ENCODE measurements around the gene KIF26B.

The KIF26B gene

DNA sequence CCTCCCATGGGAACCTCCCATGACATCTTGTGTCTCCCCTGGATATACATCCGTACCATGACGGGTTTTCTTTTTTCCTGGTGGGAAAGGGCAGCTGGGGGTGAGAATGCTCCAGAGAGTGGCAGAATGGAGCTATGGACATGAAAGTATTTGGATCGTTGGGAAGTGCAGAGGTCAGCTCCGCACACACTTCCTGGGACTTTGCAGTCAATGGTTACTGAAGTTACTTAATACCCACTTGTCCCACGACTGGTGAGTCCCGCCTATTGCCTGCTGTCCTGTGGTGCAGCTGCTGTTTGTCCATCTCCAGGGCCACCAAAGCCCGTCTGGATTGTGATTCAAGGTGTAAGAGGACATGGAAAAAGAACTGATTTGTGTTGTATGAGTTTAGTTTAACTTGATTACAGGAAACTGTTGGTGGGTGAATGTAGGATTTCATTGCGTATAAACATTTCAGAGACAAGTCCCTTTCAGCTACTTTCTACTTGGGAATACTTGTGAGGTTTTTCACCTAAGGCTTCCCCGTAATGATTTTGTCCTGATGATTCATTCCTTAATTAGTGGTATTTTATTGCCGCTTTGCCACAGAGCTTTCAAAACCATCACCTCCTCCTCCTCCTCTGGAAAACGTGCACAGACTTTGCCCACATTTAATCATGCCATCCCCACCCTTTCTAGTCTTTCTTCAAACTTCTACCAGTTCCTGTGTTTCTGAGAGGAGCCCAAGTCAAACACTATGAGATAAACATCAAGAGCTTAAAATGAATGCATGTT, 308.8 kb downstream of the KIF26B start:
- DNase-seq (ENCODE audit: low read depth, low spot score): no peak

DNA sequence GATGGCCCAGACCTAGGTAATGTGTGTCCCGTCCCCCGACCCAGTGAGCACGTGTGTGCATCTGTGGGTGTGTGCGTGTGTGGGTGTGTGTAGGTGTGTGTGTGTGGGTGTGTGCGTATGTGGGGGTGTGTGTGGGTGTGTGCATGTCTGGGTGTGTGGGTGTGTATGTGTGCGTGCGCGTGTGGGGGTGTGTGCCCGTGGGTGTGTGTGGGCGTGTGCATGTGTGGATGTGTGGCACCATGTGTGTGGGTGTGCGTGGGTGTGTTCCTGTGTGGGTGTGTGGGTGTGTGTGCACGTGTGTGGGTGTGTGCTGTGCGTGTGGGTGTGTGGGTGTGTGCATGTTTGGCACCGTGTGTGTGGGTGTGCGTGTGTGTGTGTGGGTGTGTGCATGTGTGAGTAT, 309.5 kb downstream of the KIF26B start:
- DNase-seq (ENCODE audit: low read depth, low spot score): no peak

DNA sequence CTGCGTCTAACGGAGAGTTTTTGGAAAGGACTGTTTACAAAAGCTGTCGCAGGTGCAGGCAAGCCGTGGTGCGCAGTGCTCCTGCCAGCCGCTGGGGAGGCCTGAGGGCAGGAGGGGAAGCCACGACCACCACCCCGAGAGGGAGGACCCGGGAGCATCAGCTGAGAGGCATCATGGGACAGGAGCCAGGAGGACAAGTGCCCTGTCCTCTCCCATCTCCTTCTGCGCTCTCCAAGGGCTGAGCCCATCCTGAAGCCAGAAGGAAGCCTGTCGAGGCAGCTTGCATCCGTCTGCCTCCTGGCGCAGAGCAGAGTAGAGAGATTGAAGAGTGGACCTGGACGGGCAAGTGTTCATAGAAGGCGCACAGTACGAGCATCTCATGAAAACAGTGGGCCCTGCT, 310.9 kb downstream of the KIF26B start:
- no peak for DNase-seq (ENCODE audit: low read depth, low spot score)

DNA sequence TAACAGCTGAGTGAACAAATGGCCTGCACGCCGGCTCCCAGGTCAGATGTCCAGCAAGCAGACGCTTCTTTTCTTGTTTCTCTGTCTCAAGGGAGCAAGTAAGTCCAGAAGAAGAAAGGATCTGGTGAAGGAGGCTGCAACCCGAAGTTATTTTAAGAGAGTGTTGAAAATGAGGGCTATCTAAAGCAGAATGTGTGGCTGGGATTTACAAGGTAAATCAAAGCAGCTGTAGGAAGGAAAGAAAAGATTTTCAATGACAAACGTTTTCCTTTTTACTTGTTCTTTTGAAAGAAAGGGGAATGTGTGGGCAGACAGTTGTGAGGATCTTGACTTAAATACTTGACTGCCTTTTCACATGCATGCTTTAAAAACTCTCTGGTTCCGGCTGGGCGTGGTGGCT, 311.5 kb downstream of the KIF26B start:
- no peak for DNase-seq (ENCODE audit: low read depth, low spot score)

DNA sequence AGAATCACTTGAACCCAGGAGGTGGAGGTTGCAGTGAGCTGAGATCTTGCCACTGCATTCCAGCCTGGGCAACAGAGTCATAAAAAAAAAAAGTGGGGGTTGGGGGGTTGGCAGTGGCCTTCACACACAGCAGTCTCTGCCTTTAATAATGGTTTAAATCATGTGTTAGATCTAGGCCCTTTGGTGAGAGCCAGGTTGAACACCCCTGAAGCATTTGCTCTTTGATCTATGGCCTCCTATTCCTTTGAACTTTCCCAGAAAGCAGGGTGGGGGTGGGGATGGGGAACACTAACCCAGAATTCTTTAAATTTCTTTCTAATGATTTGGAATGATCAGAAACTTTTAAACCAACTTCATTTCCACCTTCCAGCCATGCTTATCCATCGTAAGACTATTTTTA, 313.0 kb downstream of the KIF26B start:
- DNase-seq (ENCODE audit: low read depth, low spot score): no peak

DNA sequence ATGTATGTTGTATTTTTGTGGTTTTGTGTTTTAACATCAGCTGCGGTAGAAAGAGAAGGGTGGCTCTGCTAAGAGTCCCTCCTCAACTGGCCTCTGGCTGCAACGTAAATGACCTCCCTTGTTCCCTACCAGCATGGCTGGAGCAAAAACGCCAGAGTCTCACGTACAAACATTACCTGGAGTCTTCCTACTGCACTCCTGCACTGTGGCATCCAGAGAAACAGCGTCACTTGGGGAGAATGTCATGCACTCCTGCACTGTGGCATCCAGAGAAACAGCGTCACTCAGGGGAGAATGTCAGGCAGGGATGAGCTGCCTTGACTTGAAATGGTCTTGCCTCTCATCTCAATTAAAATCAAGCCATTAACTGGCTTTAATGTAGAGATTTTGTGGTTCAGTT, 314.2 kb downstream of the KIF26B start:
- DNase-seq (ENCODE audit: low read depth, low spot score): no peak

DNA sequence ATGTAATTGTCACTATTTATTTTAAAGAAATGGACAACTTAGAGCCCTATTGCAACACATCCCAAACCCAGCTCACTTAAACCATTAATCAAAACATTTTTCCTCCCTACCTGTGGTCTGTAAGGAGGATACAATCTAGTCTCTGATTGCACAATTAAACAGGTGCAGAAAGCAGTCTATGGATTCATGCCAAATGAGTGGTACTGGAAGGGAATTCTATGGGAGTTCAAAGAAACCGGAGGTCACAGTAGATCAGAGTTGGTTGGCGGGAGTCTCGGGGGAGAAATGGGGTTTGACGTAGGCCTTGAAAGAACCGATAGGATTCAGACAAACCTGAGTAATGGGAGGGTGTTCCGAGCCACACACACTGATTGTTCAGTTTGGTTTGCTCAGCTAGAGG, 314.9 kb downstream of the KIF26B start:
- DNase-seq (ENCODE audit: low read depth, low spot score): no peak

DNA sequence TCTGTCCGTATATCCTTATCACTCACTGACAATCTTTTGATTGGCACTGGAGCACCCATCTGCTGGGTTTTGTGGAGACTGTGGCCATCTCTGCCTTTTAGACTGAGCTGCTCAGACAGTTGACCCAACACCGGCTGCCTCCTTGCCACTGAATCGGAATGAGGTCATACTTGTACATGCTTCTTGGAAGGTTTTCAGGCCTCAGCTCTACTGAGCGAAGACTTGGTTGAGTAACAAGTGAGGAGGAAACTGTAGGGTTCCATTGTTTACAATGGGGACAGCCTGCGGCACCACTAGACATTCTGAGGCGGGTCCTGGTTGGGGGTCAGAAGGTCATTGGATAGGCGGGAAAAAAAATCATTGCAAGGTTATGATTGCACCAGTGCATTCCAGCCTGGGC, 320.3 kb downstream of the KIF26B start:
- no peak for DNase-seq (ENCODE audit: low read depth, low spot score)

DNA sequence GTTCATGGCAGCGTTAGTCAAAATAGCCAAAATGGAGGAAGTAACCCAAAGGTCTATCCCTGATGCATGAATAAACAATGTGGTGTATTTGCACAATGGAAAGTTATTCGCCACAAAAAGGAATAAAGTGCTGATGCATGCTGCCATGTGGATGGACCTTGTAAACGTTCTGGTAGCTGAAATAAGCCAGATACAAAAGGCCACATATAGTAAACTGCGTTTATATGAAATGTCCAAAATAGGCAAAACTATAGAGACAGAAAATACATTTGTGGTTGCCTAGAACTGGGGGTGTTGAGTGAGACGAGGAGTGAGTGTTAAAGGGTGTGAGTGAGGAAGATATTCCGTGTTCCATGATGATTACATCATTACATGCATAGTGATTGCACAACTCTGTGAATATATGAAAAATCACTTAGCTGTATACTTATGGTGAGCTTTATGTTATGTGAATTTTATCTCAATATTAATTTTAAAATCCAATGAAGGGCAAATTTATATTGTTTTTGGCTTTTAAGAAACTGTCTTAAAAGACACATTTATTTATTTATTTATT, 321.3 kb downstream of the KIF26B start:
- no peak for DNase-seq (ENCODE audit: low read depth, low spot score)

DNA sequence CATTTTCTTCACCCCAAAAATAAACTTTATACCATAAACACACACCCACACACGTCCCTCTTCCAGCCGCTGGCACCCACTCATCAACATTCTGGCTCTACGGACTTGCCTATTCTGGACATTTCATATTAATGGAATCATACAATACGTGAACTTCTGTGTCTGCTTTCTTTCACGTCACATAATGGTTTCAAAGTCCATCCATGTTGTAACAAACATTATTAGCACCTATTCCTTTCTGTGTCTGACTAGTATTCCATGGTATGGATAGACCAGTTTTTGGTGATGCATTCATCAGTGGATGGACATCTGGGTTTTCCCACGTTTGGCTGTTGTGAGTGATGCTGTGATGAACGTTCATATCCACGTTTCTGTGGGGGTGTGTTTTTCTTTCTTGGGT, 323.2 kb downstream of the KIF26B start:
- no peak for DNase-seq (ENCODE audit: low read depth, low spot score)

DNA sequence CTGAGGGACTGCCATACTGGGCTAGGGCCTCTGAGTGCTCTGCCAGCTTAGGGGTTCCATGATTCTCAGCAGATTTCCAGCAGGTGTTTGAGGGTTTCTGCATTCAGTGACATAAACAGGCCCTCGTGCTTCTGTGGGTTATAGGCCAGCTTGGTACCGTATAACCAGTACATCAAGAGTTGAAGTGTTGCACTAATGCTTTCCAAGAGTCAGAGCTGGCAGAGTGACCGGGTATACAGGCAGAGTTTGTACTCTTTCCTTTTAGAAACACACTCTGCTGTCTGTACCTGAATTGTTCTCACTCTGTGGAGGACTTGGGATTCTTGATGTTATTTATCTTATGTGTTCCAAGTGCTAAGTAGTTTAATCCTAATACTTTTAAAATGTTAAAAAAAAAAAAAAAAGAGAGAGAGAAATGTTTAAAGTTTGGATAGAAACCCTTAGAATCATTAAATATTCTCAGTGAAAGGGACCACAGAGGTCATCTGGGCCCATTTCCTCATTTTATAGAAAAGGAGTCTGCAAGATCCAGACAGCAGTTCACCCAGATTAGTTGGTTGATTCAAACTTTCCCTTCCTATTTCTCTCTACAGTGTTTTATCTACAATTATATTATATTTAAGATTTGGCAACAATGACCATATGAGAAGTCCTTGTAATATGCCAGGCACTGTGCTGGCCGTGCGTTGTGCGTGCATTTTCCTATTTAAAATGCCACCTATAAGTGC, 325.8 kb downstream of the KIF26B start:
- no peak for DNase-seq (ENCODE audit: low read depth, low spot score)

DNA sequence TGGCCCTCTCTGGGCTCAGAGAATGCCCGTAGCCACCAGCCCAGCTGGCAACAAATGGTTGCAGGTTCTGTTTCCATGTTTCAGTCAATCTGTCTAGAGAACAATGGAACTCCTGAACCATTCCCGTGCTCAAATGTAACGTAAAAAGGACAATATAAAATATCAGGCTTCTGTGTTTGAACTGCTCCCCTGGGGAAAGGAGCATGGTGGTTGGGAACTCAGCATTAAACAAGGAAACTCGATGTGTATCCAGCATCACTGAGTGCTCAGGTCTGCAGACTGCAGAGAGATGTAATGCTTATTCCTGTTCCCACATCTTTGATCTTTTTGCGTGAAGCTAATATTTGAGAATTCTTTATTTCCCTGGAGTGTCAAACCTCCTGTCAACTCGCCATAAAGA, 326.5 kb downstream of the KIF26B start:
- no peak for DNase-seq (ENCODE audit: low read depth, low spot score)

DNA sequence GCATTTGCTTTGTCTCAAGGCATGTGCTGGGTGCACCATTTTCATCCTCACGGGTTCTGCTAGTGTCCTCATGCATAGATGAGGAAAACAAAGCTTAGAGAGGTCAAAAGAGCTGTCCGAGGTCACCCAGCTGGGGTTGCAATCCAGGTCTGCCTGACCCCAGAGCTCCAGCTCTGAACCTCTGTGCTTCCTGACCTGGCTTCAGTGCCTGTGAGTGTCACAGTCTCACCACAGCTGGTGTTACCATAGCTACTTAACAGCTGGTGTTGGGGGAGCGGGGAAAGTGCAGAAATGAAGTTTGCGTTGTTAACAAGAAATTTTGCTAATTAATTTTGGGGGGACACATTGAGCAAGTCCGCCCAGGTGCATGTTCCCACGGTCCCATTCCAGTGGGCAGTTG, 328.5 kb downstream of the KIF26B start:
- no peak for DNase-seq (ENCODE audit: low read depth, low spot score)

DNA sequence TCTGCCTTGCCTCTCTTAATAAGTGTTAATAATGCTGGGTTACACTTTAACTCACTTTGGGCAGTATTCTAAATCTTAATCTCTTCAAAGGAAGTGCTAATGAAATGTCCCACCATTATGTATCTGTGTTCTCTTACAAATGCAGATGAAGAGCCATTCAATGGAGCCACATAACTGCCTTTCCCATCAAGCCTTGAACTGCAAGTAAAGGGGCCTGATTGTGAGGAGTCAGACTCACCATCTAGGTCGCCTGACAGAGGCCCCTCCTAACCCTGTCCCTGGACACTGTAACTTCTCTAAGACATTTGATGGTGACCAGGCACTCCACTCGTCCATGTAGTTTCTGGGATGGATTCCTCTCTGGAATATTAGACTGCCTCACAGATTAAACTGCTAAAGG, 329.4 kb downstream of the KIF26B start:
- no peak for DNase-seq (ENCODE audit: low read depth, low spot score)

DNA sequence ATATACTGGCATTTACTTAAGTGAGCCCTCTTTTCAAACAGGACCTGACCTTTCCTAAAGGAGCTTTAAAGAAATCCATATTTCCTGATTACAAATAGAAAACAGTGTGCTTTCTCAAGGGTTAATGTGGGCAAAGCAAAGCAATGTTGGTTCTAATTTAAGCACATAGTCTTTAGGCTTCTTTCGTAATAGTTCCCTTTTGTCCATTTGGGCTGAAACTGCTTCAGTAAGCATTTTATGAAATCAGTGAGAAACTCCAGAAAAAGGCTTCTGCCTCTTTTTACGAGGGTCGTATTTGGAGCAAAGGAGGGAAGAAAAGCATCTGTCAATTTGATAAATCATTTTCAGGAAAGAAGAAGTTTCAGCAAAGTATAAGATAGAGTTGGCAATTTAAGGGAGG, 331.2 kb downstream of the KIF26B start:
- no peak for DNase-seq (ENCODE audit: low read depth, low spot score)

DNA sequence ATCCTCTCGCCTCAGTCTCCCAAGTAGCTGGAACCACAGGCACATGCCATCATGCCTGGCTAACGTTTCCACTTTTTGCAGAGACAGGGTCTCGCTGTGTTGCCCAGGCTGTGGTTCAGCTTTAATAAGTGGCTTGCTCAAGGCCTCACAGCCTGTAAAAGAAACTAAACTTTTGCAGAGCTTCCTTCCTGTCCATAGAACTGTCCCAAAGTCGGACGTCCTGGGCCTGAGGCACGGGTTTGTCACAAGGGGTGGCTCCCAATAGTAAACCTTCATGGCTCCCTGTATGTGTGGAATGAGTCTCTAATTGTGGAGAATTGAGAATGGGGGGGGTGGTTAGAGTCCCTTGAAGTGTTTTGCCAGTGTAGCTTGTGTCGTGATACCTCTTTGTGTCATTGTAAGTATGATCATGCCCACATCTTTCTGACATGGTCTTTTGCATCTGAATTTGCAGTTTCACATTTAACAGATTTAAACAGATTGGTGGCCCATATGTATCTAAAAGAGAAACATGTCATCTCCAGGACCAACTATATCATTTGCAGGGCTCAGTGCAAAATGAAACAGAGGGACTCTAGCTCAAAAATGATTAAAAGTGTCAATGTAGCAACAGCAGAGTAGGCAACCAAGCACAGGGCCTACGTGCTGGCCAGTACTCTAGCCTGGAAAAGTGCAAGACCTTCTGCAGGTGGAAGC, 332.1 kb downstream of the KIF26B start:
- DNase-seq (ENCODE audit: low read depth, low spot score): no peak

DNA sequence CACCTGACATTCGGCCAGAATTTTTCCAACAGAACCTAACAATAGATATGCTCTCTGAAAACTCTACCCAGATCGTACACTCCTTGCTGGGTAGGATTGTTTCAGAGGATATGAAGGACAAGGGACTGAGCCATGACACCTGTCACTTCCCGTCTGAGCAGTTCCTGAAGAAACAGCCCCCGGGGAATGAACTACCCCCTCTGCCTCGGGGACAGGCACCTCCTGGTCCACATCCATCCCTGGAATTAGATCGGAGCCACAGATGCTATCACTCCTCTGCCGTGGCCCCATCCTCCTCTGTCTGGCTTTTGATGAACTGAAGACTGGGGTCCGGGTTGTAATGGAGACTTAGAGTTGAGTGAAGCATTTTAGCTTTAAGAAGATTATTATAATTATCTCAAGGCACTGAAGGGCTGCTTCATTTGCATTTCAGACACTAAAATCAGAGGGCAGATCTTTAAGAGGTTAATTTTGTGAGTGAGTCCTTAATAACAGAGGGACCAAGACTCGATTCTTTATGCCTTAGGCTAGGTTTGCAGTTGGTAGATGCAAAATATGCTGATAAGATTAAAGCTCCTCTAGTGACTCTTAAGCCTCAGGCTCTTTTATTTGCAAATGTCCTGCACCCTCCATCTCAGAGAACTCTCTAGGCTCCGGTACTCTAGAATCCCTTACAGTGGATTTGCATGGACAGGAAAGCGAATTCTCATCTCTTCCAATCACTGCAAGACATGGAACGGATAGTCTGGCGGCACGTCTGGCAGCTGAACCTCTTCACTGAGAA, 333.8 kb downstream of the KIF26B start:
- DNase-seq (ENCODE audit: low read depth, low spot score): no peak

DNA sequence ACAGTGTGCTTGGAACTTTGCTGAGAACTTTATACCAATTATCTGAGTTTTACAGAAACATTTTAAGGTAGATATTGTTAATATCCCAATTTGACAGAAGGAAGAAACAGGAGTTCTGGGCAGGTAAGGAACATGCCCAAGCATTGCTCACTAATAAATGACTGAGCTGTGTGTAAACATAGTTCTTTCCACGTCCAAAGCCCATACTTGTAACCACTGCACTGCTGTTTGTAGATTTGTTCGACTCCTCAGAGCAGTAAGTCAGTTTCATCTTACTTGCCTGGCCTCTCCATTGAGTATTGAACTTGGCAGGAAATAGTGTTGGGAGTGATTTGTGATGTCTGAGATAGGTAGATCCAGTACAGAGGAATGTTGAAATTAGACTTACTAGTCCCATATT, 335.1 kb downstream of the KIF26B start:
- no peak for DNase-seq (ENCODE audit: low read depth, low spot score)

DNA sequence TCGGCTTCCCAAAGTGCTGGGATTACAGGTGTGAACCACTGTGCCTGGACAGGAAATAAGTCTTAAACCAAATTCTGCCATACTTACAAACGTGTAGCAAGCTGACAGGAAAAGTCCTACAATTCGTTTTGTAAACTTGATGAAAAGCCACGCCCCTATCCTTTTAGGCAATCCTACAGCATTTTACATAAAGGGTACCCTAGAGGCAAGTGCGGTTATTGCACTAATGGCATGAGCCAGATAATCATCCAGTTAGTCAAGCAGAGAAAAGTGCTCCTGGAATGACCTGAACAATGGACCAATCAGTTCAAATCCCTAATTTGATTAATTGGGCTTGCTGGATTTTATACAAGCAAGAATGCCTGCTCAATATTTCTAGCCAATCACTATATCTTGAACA, 338.2 kb downstream of the KIF26B start:
- no peak for DNase-seq (ENCODE audit: low read depth, low spot score)

DNA sequence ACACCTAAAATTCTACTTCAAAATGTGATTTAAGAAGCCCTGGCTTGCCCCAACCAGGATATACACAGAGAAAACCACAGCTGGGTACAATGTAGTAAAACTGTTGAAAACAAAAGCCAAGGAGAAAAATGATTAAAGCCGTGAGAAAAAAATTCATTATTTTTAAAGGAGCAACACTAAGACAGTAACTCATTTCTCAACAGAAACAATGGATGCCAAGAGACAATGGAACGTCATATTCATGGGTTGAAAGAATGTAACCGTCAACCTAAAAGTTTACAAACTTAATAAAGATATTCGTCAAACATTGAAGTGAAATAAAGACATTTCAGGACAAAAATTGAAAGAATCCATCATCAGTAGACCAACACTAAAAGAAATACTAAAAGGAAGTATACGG, 340.9 kb downstream of the KIF26B start:
- no peak for DNase-seq (ENCODE audit: low read depth, low spot score)

DNA sequence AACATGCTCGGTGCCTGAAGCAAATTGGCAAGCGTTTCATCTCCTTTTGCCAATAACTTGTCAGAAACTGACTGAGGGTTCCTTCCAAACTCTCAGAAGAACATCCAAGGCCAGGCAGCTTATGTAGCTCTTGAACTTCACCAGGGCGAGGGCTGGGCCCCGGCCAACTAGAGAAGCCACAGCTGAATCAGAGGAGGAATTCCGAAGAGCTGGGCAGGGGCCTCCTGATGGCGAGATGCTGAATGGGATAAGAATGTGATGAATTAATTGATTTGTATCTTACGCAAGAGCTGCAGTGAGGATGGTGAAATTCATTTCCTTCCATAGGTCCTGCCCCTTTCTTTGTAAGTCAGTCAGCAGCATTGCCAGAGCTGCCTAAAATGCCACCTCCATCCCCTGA, 345.8 kb downstream of the KIF26B start:
- no peak for DNase-seq (ENCODE audit: low read depth, low spot score)

DNA sequence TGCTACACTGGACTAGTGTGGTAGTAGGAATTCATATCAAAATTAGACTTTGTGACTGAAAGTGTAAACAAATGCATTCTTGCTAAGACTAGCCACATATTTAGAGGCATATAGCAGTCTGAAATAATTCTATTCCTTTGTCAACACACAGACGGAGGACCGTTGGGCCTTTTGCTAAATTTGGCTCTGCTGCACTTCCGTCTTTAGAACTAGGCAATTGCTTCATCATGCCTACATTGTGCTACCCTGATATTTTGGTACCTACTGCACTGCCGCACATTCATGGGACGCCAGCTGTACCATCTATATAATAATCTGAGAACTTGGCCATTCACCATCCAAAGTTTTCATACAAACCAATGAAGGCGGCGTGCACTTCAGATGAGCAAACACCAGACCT, 346.8 kb downstream of the KIF26B start:
- DNase-seq (ENCODE audit: low read depth, low spot score): no peak
